Left forelimb (tissue), 1 donor: Measurements from ENCODE around the gene CCDC102A.

ENCODE experiments used
- DNase-seq: peaks from one replicate; pipeline ENCODE4 v3.0.0-alpha.2; 2018; ENCODE audit warnings: low spot score

CCDC102A gene

DNA sequence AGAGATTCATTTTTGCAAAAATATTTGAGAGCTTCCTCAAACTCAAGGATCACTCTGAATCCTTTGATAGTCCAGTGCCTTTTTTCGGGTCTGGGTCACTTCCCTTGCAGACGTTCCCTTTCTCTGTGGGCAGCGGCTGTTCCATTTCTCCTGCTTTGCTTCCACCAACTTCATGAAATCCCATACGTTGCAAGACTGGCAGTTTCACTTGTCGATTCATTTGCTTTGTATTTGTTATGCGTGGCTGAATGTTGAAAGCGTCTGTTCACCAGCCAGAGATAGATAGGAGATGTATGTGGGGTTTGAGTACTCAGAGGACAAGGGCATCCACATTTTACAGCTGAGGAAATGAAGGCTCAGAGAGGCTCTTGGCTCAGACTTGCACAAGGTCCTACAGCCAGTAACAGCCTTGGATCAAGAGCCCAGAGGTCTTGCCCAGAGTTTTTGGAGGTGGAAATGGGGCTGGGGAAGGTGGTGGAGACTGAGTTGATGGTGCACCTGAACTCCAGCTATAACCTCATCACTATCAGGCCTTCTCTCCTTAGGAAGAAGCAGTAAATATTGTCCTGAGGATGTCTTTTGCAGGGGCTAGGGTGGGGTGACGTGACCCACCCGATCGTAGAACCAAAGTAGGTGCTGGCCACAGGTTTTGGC, 1.3 kb upstream of the CCDC102A start:
- peak; percentile 30 for DNase-seq

GRCh38 chr16:57537194-57537505, 779 bp upstream of the CCDC102A start:
- DNase-seq, result no peak

GRCh38 chr16:57535680-57536305, 578 bp downstream of the CCDC102A start:
- DNase-seq, result peak; percentile 98

DNA sequence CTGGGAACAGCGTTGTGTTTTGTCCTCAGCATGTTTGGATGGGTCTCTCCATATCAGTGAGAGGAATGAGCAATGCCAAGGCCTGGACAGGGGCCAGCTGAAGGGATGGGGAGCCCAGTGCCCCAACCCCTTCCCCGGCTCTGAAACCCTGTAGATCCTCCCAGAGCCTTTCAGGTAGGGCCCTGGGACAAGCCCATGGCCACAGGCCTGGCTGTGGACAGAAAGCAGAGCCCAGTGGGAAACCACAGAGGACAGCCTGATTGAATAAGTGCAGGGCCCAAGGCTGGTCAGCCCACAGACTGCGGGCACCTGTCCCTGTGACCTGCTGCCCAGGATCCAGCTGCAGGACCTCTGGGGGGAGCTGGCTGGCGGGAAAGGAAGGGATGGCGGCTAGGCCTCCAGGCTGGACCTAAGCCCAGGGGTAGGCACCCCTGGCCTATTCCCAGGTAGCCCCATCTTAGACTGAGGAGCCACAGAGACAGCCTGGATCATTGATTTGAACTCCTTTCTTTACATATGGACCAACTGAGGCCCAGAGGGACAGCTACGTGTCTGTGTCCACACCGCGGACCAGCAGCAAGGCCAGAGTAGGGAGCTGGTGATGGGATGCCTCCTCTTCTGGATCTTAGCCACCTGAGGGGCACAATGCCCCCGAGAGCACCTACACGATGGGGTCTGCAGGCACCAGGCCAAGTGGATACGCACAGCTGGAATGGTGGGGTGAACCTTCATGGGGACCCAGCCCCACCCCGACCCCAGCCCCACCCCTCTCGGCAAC, 1.3 kb downstream of the CCDC102A start:
- peak; percentile 68 for DNase-seq

DNA sequence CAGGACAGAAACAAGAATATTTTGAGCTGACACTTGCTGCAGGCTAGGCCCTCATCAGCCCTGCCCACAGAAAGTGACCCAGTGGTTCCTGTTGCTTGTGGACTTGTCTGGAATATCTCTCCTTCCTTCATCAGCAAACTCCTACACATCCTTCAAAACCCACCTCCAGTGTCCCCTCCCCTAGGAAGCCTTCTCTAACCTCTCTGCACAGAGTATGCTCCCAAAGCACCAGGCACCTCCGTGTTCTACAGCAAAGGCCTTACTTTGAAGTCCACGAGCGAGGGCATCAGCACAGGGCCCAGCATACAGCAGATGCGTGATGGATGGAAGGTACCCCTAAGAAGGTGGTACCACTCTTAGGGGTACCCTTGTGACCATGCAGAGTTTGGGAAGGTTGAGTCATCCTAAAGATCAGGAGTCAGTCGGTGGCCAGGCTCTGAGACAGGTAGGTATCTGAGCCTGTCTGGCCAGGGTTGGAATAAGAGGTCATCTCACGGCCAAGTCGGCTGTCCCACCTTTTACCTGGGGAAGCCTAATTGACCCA, 2.0 kb downstream of the CCDC102A start:
- peak; percentile 18 for DNase-seq

DNA sequence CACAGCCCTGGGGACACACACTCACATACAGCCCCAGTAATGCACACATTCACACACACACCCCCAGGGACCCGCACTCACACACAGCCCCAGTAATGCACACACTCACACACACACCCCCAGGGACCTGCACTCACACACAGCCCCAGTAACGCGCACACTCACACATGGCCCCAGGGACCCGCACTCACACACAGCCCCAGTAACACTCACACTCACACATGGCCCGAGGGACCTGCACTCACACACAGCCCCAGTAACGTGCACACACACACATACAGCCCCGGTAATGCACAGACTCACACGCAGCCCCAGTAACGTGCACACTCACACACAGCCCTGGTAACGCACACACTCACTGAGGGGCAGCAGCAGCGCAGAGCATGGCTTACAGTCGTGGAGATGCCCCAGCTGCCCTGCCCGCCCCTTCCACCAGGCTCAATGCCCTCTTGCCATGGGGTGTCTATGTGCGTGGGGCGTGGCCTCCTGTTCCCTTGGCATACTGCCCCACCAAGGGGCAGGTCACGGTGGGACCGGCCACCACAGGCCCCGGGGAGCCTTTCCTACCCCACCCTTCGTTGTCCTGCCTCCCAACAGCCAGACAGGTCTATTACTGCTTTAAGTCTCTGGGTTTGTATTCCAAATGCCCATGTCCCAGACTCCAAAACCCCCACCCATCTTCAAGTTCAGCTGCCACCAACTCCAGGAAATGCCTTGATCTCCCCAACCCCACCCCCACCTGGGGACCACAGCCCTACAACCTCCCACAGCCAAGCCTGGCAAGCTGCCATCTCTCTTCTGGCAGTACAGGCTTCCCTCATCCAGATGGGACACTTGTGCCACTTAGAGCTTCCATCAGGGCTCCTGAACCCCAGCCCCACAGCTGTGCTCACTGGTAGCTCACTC, 2.7 kb downstream of the CCDC102A start:
- peak; percentile 61 for DNase-seq

DNA sequence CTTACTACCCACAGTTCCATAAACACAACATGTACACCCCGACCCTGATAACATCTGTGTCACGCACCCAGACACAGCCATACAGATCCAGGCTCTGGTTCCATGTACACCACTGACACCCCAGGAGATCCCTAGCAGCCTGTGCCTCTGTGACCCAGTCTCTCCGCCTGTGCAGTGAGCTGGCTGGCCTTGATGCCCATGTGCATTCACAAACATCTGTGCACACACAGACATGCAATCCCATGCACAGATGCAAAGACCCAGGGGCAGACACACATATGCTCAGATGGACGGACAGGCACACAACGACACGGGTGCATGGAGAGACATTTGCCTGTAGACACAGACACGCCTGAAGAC, 4.1 kb downstream of the CCDC102A start:
- no peak for DNase-seq

GRCh38 chr16:57531635-57532265, 4.6 kb downstream of the CCDC102A start:
- peak; percentile 53 for DNase-seq

GRCh38 chr16:57531253-57531575, 5.2 kb downstream of the CCDC102A start:
- no peak for DNase-seq

- peak; percentile 60 for DNase-seq
Observed at GRCh38 chr16:57530522-57531252, 5.7 kb downstream of the CCDC102A start.

GRCh38 chr16:57530104-57530521, 6.3 kb downstream of the CCDC102A start:
- DNase-seq, result peak; percentile 63

DNA sequence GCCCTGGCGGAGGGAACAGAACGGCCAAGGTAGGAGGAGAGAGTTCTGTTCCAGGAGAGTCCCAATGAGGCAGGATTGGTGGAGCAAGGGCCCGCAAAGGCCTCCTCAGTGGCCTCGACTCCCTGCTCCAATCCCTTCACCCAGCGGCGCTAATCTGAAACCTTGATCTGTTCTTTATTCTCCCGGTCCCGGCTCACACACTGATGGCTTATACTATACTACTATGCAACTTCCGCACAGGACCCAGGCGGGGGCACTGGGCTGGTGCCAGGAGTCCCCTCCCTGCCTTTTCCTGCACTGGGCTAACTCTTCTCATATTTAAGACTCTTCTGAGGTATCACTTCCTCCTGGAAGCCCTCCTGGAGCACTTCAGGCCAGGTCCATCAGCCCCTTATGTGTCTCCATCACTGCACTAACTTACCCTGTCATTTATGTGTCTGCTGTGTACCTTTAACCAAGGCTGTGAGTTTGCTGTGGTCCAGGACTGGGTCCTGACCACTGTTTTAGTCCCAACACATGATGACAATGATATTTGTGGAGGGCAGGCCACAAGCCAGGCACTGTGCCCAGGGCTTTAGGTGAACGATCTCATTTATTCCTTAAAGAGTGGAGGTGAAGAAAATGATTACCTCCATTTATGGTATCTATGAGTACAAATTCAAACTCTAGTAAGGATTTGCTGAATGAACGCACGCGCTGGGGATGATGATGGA, 6.8 kb downstream of the CCDC102A start:
- DNase-seq, result peak; percentile 65

GRCh38 chr16:57528499-57529390, 7.6 kb downstream of the CCDC102A start:
- peak; percentile 40 for DNase-seq

DNA sequence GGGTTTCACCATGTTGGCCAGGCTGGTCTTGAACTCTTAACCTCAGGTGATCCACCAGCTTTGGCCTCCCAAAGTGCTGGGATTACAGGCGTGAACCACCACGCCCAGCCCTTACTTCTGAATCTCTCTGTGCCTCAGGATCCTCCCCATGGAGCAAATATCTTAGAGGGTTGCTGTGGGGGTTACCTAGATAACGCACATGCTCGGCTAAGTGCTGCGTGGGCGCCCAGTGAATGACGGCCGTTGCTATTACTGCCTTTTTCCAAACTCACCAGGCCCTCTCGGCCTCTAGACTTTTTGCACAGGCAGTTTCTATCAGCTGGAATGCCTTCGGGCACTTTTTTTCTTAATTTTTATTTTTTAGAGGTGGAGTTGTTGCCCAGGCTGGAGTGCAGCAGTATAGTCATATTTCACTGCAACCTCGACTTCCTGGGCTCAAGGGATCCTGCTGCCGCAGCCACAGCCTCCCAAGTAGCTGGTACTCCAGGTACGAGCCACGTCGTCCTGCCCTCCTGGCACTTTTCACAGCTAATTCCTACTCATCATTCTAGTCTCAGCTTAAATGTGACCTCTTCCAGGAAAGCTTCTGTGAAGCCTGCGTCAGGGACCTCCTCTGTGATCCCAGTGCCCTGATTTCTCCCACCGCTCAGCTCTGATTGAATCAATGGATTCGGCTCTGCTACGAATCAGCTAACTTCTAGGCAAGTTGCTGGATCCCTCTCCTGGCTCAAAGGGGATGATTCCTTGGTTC, 8.6 kb downstream of the CCDC102A start:
- DNase-seq, result no peak

- no peak for DNase-seq
Observed at GRCh38 chr16:57527027-57527426, 9.3 kb downstream of the CCDC102A start.

DNA sequence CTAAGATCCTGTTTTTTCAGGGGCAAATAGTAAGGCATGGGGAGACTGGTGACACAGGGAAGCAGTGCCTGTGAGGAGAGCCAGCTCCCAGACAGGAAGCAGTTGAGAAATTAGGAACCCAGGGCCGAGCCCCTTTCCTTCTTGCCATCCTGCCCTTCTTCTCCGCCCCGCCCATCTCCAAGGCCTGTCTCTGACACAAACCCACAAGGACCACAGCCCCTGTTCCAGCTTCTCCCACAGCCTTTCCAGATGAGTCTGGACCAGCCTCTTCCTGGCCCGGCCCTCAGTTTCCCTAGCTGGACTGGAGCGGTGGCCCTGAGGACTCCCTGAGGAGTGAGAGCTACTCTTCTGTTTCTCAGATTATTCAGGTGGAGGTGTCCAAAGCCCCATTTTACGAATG, 9.9 kb downstream of the CCDC102A start:
- DNase-seq, result no peak

GRCh38 chr16:57525761-57526160, 10.6 kb downstream of the CCDC102A start:
- DNase-seq, result no peak

GRCh38 chr16:57522960-57523359, 13.4 kb downstream of the CCDC102A start:
- no peak for DNase-seq
